K562 (cell line): ENCODE data around the gene PHETA2. TPM values are rescaled to one million over a fixed set of nuclear protein-coding genes. Genes with fewer than 3 reads are reported as not detected.
A peak's percentile ranks its signal among the peaks of the same experiment; 100 is the strongest.

Experiments
- ATF3 ChIP-seq, 2 experiments: fragments of 450-650 bp in 1 of 2; sonication (generic) in 1 of 2; formaldehyde crosslinking in 1 of 2; IDR thresholded peaks in 1 of 2; conservative IDR thresholded peaks in 1 of 2; 2 replicates each; pipeline versions ENCODE4 v1.6.1 to v1.8.1; 2016 to 2023; ENCODE audit warnings: mild to moderate bottlenecking in 2 of 2, moderate library complexity in 2 of 2, inconsistent platforms in 1 of 2, missing genetic modification reagents in 1 of 2
- CBFB ChIP-seq: sonication (generic); formaldehyde crosslinking; IDR thresholded peaks from 2 replicates; pipeline ENCODE4 v1.4.0; 2020; ENCODE audit warnings: mild to moderate bottlenecking, missing genetic modification reagents
- FUS ChIP-seq: fragments of 200-400 bp; formaldehyde crosslinking; optimal IDR thresholded peaks from 2 replicates; pipeline ENCODE3; 2017; ENCODE audit warnings: low read depth, low read length
- KAT7 ChIP-seq: sonication (generic); formaldehyde crosslinking; IDR thresholded peaks from 2 replicates; pipeline ENCODE4 v1.8.0; 2022; ENCODE audit warnings: missing genetic modification reagents, mild to moderate bottlenecking, borderline replicate concordance
- PATZ1 ChIP-seq: fragments of 250-450 bp; sonication (Bioruptor Pico); IDR thresholded peaks from 2 replicates; pipeline ENCODE4 v1.5.0; 2020; ENCODE audit warnings: mild to moderate bottlenecking, borderline replicate concordance
- PML ChIP-seq: IDR thresholded peaks from 2 replicates; pipeline ENCODE4 v1.6.1; 2012; ENCODE audit warnings: low read length, inconsistent platforms
- RNF2 ChIP-seq: sonication (generic); IDR thresholded peaks from 2 replicates; pipeline ENCODE4 v1.6.1; 2016
- RREB1 ChIP-seq: fragments of 250-450 bp; sonication (Bioruptor Pico); IDR thresholded peaks from 2 replicates; pipeline ENCODE4 v1.4.0; 2020
- TBP ChIP-seq: optimal IDR thresholded peaks from 2 replicates; pipeline ENCODE3; 2011; ENCODE audit warnings: low read depth, low read length, improper control_type of control experiment
- TCF7L2 ChIP-seq: fragments of 150-350 bp; IDR thresholded peaks from 2 replicates; pipeline ENCODE4 v1.6.1; 2016; ENCODE audit warnings: low read depth, mild to moderate bottlenecking, low read length, moderate library complexity
- TFE3 ChIP-seq: fragments of 450-650 bp; formaldehyde crosslinking; IDR thresholded peaks from 2 replicates; pipeline ENCODE4 v1.4.0; 2020; ENCODE audit warnings: mild to moderate bottlenecking, mixed read lengths
- UBTF ChIP-seq, 2 experiments: IDR thresholded peaks; 2 replicates each; pipeline ENCODE4 v1.6.1; 2012; ENCODE audit warnings: improper control_type of control experiment in 2 of 2, low read depth in 2 of 2, low read length in 2 of 2, borderline replicate concordance in 1 of 2
- ZNF766 ChIP-seq: fragments of 200-800 bp; sonication (Bioruptor generic); conservative IDR thresholded peaks from 2 replicates; pipeline ENCODE4 v1.6.1; 2016; ENCODE audit warnings: missing genetic modification characterization, missing compliant biosample characterization
- polyA plus RNA-seq, 8 experiments: library from polyadenylated mRNA; depleted of rRNA in 4 of 8; stranded (reverse) in 5 of 8; unstranded in 3 of 8; fragments of >200 nt; fragmentation: Nextera tagmentation in 2 of 8; fragmentation: Illumina TruSeq in 1 of 8; extraction: Ambion mirVana in 2 of 8; extraction: Trizol in 1 of 8; gene quantifications; 2 replicates each; pipeline versions ENCODE4 v1.2.1 to v1.2.3, GENCODE V29; 2011 to 2014; ENCODE audit warnings: inconsistent platforms in 1 of 8, missing spikeins in 1 of 8
- total RNA-seq, 7 experiments: library from RNA; depleted of rRNA in 6 of 7; stranded (reverse); fragments of >200 nt in 6 of 7; fragmentation: Illumina TruSeq in 2 of 7; extraction: Trizol in 2 of 7; gene quantifications; 2 replicates each; pipeline versions ENCODE4 v1.2.1 to v1.2.3, GENCODE V29; 2011 to 2021; ENCODE audit warnings: low replicate concordance in 1 of 7

The PHETA2 gene
- total and polyA plus RNA-seq, 9 of the 15 experiments (the other 6 are each of a cell fraction or from before 2014, with no cell fraction given), result 0.07 to 0.22 (median 0.08) TPM; not detected in 5

- TF ChIP-seq FUS (no peak), UBTF (IDR thresholded peaks at IDR 0.05; ENCODE audit: borderline replicate concordance in 1 of 2, low read depth in 2 of 2, low read length in 2 of 2) (0 out of 4 replicates have a peak, but pooled peaks of 1 of the 2 experiments have one; percentile 11), PML (no peak), KAT7 (no peak), TFE3 (CRISPR knock-in tag) (no peak), RNF2 (no peak), TBP (no peak), CBFB (CRISPR knock-in tag) (no peak), ZNF766 (CRISPR knock-in tag) (no peak), RREB1 (0 out of 2 replicates have a peak, but pooled peaks have one; percentile 8), ATF3 (IDR thresholded peaks at IDR 0.05) (no peak), ATF3 (CRISPR knock-in tag; conservative IDR thresholded peaks at IDR 0.05) (no peak), TCF7L2 (no peak), PATZ1 (CRISPR knock-in tag) (no peak)
These were observed 4.1 kb upstream of the PHETA2 start (continued) for GRCh38 chr22:42069801-42070516.
